Fibroblast of gingiva (primary cell): ENCODE results near the gene FDXR.
"Not testable (repeated sequence)": the region's sequence is repeated elsewhere in the genome, so short reads cannot be mapped to it uniquely, and the experiment has no call there.

ENCODE experiments used
- DNase-seq: peaks from one replicate; pipeline ENCODE4 v3.0.0-alpha.2; 2011; ENCODE audit warnings: low read depth

The FDXR gene, protein sequence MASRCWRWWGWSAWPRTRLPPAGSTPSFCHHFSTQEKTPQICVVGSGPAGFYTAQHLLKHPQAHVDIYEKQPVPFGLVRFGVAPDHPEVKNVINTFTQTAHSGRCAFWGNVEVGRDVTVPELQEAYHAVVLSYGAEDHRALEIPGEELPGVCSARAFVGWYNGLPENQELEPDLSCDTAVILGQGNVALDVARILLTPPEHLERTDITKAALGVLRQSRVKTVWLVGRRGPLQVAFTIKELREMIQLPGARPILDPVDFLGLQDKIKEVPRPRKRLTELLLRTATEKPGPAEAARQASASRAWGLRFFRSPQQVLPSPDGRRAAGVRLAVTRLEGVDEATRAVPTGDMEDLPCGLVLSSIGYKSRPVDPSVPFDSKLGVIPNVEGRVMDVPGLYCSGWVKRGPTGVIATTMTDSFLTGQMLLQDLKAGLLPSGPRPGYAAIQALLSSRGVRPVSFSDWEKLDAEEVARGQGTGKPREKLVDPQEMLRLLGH

DNA sequence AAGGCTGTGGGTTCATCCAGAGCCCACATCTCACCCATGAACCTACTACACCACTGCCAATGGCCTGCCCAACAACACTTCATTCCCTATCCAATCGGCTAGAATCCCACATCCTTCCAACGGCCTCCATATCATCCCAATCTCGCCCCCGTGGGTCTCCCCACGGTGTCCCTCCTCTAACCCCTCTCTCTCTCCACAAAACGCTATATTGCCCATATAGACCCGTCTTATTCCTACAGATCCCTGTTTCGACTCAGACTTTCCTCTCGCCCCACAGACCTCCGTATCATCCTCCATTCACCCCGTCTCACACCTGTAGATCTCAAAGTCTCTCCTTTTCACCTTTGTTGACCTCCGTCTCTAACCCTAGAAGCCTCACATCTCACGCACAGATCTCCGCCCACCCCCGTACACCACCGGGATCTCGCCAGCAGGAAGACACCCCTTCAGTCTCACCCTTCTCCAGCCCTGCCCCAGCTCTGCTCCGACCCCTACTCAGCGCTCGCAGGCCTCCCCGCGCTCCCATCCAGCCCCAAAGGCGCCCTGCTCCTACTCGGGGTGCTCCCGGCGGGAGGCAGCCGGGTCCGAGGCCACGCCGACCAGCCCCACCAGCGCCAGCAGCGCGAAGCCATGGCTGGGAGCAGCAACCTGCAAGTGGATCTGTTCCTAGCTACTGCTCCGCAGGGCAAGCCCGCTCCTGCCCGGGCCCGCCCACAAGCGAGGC lies at the start of gene FDXR:
TSS of gene FDXR (minus strand) at position 682 of the 724 bp plus-strand sequence. CDS start at position 632, 50 bp downstream.
- no peak for DNase-seq

DNA sequence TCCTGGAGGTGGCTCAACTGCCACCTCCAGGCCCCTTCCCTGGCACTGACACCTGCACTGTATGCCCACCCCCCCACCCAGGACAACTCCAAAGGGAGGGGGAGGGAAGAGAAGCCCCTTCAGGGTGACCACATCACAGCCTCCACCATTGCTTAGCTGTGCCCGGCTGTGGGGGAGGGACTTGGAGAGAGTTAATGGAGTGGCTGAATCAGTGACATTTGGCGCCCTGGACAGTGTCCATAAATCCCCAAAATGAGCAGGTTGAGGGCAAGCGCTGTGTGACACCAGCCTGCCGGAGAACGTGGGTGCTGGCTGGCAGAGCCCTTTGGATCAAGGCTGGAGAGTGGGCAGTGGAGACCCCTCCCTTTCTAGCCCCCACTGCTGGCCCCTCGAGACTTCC lies 49.4 kb upstream of the FDXR start:
- DNase-seq: no peak

GRCh38 chr17:74921769-74922168 lies 49.0 kb upstream of the FDXR start:
- DNase-seq: no peak

GRCh38 chr17:74921026-74921681 lies 48.4 kb upstream of the FDXR start:
- DNase-seq: no peak

DNA sequence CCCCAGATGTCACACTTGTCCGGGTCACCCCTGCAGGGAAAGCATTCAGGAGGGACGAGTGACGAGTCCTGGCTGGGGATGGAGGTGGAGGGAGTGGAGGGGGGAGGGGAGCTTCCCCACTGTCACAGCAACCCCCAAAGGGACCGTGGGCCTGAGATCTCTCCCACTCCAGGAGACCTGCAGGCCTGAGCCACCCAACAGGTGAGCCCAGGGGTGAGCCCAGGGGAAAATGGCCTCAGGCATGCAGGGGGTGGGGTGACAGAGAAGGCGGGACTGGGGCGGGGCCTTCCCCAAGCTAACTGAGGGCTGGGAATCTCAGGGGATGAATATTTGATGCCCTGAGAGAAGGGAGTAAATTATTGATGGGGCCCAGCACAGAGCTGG lies 47.8 kb upstream of the FDXR start:
- no peak for DNase-seq

DNA sequence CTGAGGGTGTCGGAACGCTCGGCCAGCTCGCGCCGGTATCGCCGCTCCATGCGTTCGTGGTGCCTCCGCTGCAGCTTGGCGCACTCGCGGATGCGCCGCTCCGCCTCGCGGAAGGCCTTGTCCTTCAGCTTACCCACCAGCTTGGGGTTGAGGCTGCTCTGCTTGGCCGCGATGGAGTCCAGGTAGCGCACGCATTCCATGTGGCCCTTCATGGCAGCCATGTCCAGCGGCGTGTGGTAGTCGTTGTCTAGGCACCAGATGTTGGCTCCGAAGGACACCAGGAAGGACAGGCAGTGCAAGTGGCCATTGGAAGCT lies 47.5 kb upstream of the FDXR start:
- no peak for DNase-seq

- DNase-seq: no peak
These were observed 46.9 kb upstream of the FDXR start for GRCh38 chr17:74919440-74920305.

- no peak for DNase-seq
These were observed 46.1 kb upstream of the FDXR start for GRCh38 chr17:74918906-74919305.

- DNase-seq: no peak
These were observed 44.6 kb upstream of the FDXR start for GRCh38 chr17:74917430-74917829.

GRCh38 chr17:74916851-74917199 lies 44.0 kb upstream of the FDXR start:
- DNase-seq: no peak

- no peak for DNase-seq
These were observed 43.5 kb upstream of the FDXR start for GRCh38 chr17:74916136-74916850.

DNA sequence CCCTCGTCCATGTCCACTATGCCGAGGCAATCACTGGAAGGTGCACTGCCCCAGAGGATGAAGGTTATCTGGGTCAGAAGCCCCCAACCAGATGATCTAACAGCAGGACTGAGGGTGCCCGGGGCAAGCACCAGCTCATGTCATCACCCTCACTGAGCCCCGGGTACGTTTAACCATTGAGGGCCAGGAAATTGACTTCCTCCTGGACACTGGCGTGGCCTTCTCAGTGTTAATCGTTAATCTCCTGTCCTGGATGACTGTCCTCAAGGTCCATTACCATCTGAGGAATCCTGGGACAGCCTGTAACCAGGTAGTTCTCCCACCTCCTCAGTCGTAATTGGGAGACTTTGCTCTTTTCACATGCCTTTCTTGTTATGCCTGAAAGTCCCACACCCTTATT lies 38.6 kb upstream of the FDXR start:
- not testable (repeated sequence) for DNase-seq

- not testable (repeated sequence) for DNase-seq
These were observed 36.3 kb upstream of the FDXR start for GRCh38 chr17:74909097-74909496.

GRCh38 chr17:74907012-74907411 lies 34.2 kb upstream of the FDXR start:
- DNase-seq: no peak

GRCh38 chr17:74906214-74906793 lies 33.5 kb upstream of the FDXR start:
- not testable (repeated sequence) for DNase-seq

GRCh38 chr17:74904687-74905409 lies 32.1 kb upstream of the FDXR start:
- no peak for DNase-seq

- no peak for DNase-seq
These were observed 30.9 kb upstream of the FDXR start for GRCh38 chr17:74903671-74904070.

DNA sequence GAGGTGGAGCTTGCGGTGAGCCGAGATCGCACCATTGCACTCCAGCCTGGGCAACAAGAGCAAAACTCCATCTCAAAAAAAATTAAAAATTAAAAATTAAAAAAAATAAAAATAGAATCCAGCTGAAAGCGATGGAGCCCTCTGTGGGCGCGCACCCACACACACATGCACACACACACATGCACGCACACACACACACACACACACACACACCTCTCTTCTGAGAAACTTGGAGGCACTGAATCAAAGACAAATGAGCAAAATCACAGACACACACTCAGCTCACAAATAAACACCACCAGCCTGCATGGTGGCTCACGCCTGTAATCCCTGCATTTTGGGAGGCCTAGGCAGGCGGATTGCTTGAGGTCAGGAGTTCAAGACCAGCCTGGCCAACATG lies 30.2 kb upstream of the FDXR start:
- no peak for DNase-seq

DNA sequence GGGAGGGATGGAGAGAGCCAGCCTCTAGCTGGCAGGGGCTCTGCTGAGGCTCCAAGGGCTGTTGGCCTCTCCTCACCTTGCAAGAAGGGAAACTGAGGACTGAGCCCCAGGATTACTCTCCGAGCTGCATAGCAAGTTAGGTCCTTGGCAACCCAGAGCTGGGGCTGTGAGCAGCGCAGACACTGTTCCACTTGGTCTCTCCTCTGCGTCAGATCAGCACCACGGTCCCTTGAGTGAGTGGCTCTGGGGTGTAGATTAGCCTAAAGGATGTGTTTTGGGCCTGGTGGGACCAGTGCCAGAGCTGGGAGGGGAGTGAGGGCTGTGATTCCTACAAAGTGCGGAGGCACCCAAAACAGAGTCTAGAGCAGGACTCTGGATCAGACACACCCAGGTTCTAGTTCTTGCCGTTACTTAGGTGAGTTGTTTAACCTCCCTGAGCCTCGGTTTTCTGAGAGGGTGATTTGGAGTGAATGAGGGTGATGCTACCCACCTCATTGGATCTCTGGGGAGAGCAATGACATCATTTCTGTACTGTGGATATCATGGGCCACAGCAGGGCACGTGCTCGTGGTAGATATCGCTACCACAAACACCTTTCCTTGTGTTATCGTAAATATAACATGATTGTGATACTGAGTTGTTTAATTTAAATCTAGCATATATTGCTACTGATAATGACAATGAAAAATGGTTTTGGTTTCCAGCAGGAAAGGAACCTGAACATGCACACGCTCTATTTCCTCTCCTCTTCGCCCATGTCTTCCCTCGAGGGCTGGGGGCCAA lies 28.8 kb upstream of the FDXR start:
- DNase-seq: no peak

- DNase-seq: no peak
These were observed 27.4 kb upstream of the FDXR start for GRCh38 chr17:74900208-74900607.
